CD4-positive, CD25-positive, alpha-beta regulatory T cell (primary cell): ENCODE results near the gene CYYR1. TPM values are rescaled to one million over a fixed set of nuclear protein-coding genes. Genes with fewer than 3 reads are reported as not detected.
"Not testable (repeated sequence)": the region's sequence is repeated elsewhere in the genome, so short reads cannot be mapped to it uniquely, and the experiment has no call there.

Source experiments
- ATAC-seq, 2 donors: fragments of 150-1000 bp; cut with Tn5 transposase; one replicate each; pipeline ENCODE4 v1.10.0; 2021; ENCODE audit warnings: low read depth in 2 of 2, moderate number of reproducible peaks in 2 of 2, moderate library complexity in 1 of 2
- DNase-seq, 3 donors: peaks; one replicate each; pipeline versions ENCODE4 v3.0.0 to v3.0.0-alpha.2; 2012 to 2022; ENCODE audit warnings: mixed read lengths in 1 of 3
- H3K27ac ChIP-seq: one replicate; pipeline ENCODE4 v1.7.0; 2013; ENCODE audit warnings: mild to moderate bottlenecking, low read length; ENCODE audit not compliant: insufficient read depth, poor library complexity, severe bottlenecking
- H3K27me3 ChIP-seq: one replicate; pipeline ENCODE4 v1.7.0; 2013; ENCODE audit warnings: low read length; ENCODE audit not compliant: control insufficient read depth, insufficient read depth
- H3K36me3 ChIP-seq: one replicate; pipeline ENCODE4 v1.7.0; 2013; ENCODE audit warnings: mild to moderate bottlenecking, low read length, moderate library complexity; ENCODE audit not compliant: control insufficient read depth, insufficient read depth
- H3K4me1 ChIP-seq: 2 replicates; pipeline ENCODE4 v1.7.0; 2013; ENCODE audit warnings: mild to moderate bottlenecking, low read length; ENCODE audit not compliant: insufficient read depth, control insufficient read depth, poor library complexity, severe bottlenecking
- H3K4me3 ChIP-seq: one replicate; pipeline ENCODE4 v1.7.0; 2013; ENCODE audit warnings: low read depth, mild to moderate bottlenecking, low read length, moderate library complexity
- H3K9me3 ChIP-seq, 2 experiments: 1 replicate in 1 of 2; 2 replicates in 1 of 2; pipeline ENCODE4 v1.7.0; 2013; ENCODE audit warnings: low read length in 2 of 2, mild to moderate bottlenecking in 1 of 2, moderate library complexity in 1 of 2; ENCODE audit not compliant: control insufficient read depth in 2 of 2
- H3K27ac Mint-ChIP-seq, 3 donors: one replicate each; pipeline ENCODE4 v1.8.0; 2020 to 2022; ENCODE audit warnings: mild to moderate bottlenecking in 3 of 3, mixed read lengths in 3 of 3, moderate library complexity in 2 of 3
- H3K27me3 Mint-ChIP-seq: one replicate; pipeline ENCODE4 v1.8.0; 2022; ENCODE audit warnings: mild to moderate bottlenecking, mixed read lengths
- H3K36me3 Mint-ChIP-seq: one replicate; pipeline ENCODE4 v1.8.0; 2020; ENCODE audit warnings: mixed read lengths
- H3K4me1 Mint-ChIP-seq, 4 donors: one replicate each; pipeline ENCODE4 v1.8.0; 2020 to 2022; ENCODE audit warnings: mixed read lengths in 4 of 4, mild to moderate bottlenecking in 1 of 4
- H3K4me3 Mint-ChIP-seq, 4 donors: one replicate each; pipeline ENCODE4 v1.8.0; 2020 to 2022; ENCODE audit warnings: mild to moderate bottlenecking in 4 of 4, mixed read lengths in 4 of 4, moderate library complexity in 3 of 4
- H3K9me3 Mint-ChIP-seq, 7 donors: one replicate each; pipeline ENCODE4 v1.8.0; 2020 to 2022; ENCODE audit warnings: mixed read lengths in 7 of 7, mild to moderate bottlenecking in 3 of 7, moderate library complexity in 2 of 7
- polyA plus RNA-seq, 4 donors: library from polyadenylated mRNA; unstranded; fragments of 300-500 nt; fragmentation: Illumina TruSeq; gene quantifications; one replicate each; pipeline ENCODE4 v1.2.3, GENCODE V29; 2021
- total RNA-seq: library from RNA; stranded (reverse); gene quantifications from one replicate; pipeline ENCODE4 v1.2.3, GENCODE V29; 2022

CYYR1 gene
- total and polyA plus RNA-seq, 5 donors from 2014 or later = not detected

DNA sequence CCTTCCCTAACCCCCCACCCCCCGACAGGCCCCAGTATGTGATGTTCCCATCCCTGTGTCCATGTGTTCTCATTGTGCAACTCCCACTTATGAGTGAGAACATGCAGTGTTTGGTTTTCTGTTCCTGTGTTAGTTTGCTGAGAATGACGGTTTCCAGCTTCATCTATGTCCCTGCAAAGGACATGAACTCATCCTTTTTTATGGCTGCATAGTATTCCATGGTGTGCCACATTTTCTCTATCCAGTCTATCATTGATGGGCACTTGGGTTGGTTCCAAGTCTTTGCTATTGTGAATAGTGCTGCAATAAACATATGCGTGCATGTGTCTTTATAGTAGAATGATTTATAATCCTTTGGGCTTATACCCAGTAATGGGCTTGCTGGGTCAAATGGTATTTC, 114.2 kb downstream of the CYYR1 start:
- H3K27me3 Mint-ChIP-seq, DNase-seq, H3K36me3 Mint-ChIP-seq, ATAC-seq, H3K36me3 ChIP-seq, H3K9me3 ChIP-seq, H3K27ac Mint-ChIP-seq, H3K4me1 Mint-ChIP-seq, H3K4me3 Mint-ChIP-seq, H3K4me1 ChIP-seq, H3K4me3 ChIP-seq, H3K27ac ChIP-seq, H3K27me3 ChIP-seq: not testable (repeated sequence)
- H3K9me3 Mint-ChIP-seq = peaks cover 0 to 19% (median 0%) of the 10 kb centered on the region in 7 donors

DNA sequence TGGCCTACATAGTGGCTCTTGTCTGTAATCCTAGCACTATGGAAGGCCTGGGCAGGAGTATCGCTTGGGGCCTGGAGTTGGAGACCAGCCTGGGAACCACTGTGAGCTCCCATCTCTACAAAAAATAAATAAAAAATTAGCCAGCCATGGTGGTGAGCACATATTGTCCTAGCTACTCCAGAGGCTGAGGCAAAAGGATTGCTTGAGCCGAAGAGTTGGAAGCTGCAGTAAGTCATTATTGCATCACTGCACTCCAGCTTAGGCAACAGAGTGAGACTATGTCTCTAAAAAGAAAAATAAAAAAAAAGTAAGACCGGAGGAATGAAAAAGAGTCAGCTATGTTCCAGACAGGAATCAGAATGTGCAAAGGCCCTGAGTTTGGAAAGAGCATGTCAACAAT, 115.3 kb downstream of the CYYR1 start:
- Histone ChIP-seq H3K9me3 (no peaks in the 10 kb centered on the region), H3K27ac (no peak overlapping the region), H3K4me1 (no peaks in the 10 kb centered on the region), H3K36me3 (no peaks in the 10 kb centered on the region), H3K27me3 (no peaks in the 10 kb centered on the region), H3K4me3 (no peak overlapping the region)
- H3K27me3 Mint-ChIP-seq = no peaks in the 10 kb centered on the region
- no peak overlapping the region for H3K4me3 Mint-ChIP-seq
- no peak overlapping the region for H3K27ac Mint-ChIP-seq
- DNase-seq (no peak), ATAC-seq (no peak)
- H3K9me3 Mint-ChIP-seq = peaks cover 0 to 19% (median 0%) of the 10 kb centered on the region in 7 donors
- no peaks in the 10 kb centered on the region for H3K36me3 Mint-ChIP-seq
- H3K4me1 Mint-ChIP-seq = no peaks in the 10 kb centered on the region

DNA sequence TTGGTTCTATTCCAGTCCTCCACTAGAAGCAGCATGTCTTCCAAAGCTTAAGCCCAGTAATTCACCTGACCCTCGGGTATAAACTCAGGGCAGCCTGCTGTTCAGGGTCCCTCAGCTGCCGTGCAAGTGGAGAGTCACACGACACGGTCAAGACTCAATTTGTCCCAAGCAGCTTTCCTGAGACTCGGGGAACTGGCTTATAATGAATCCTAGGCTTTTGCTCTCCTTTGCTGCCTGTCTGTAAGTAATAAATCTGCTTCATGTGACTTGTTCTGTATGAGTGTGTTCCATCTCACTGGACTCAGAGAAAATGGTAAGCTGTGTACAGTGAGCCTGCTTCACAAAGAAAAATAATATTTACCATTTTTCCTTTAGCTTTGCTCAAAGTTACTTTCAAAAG, 119.8 kb downstream of the CYYR1 start:
- Mint-ChIP-seq H3K4me3 (no peak overlapping the region), H3K36me3 (no peaks in the 10 kb centered on the region), H3K9me3 (peaks cover 0 to 15% (median 1%) of the 10 kb centered on the region in 7 donors), H3K27ac (no peak overlapping the region), H3K27me3 (no peaks in the 10 kb centered on the region), H3K4me1 (no peaks in the 10 kb centered on the region)
- H3K36me3 ChIP-seq = no peaks in the 10 kb centered on the region
- H3K4me3 ChIP-seq = no peak overlapping the region
- no peak overlapping the region for H3K27ac ChIP-seq
- DNase-seq (no peak), ATAC-seq (no peak)
- H3K27me3 ChIP-seq = no peaks in the 10 kb centered on the region
- H3K4me1 ChIP-seq = no peaks in the 10 kb centered on the region
- no peaks in the 10 kb centered on the region for H3K9me3 ChIP-seq

DNA sequence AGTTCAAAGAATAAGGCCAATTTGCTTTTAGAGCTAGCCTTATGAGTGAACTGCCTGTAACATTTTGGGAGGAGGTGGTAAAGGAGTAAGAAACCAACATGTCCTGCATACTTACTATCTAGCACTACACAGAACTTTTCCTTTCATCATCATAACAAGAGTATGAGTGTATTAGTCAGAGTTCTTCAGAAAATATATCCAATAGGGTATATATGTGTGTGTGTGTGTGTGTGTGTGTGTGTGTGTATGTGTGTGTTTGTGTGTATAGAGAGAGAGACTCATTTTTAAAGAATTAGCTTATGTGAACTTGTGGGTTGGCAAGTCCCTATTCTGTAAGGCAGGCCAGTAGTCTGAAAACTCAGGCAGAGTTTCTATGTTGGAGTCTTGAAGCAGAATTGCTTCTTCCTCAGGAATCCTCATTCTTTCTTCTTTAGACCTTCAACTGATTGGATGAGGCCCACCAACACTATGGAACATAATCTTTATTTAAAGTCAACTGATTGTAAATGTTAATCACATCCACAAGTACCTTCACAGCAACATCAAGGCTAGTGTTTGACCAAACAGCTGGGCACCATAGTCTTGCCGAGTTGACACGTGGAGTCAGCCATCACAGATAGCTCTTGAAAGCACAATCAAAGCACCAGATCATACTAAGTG, 121.9 kb downstream of the CYYR1 start:
- no peaks in the 10 kb centered on the region for H3K4me1 Mint-ChIP-seq

DNA sequence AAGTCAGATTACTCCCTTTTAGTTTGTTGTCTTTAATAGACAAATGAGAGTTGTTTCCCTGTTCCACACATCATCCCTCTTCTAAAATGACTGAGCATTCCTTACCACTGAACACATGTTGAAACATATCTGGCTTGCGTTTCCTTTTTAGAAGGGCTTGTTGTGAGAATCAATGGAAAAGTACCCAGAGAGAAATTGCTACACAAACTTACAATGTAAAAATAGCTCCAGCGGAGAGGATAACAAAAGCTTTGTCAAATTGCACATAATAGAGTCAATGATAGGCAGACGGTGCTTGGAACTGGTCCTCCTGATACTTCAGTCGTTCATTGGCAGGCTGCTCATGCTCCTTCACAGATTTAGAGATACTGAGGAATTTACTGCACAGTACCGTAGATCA, 123.9 kb downstream of the CYYR1 start:
- H3K4me1 Mint-ChIP-seq = no peaks in the 10 kb centered on the region
- Histone ChIP-seq H3K4me3 (no peak overlapping the region), H3K9me3 (no peaks in the 10 kb centered on the region), H3K27me3 (no peaks in the 10 kb centered on the region), H3K4me1 (no peaks in the 10 kb centered on the region), H3K27ac (no peak overlapping the region), H3K36me3 (no peaks in the 10 kb centered on the region)
- H3K4me3 Mint-ChIP-seq = no peak overlapping the region
- DNase-seq = no peak
- peaks cover 0 to 5% (median 2%) of the 10 kb centered on the region in 7 donors for H3K9me3 Mint-ChIP-seq
- H3K27ac Mint-ChIP-seq = no peak overlapping the region
- no peak for ATAC-seq
- H3K27me3 Mint-ChIP-seq = no peaks in the 10 kb centered on the region
- H3K36me3 Mint-ChIP-seq = no peaks in the 10 kb centered on the region

More for the DNA sequence above, 121.9 kb downstream of the CYYR1 start:
- Histone ChIP-seq H3K27me3 (no peaks in the 10 kb centered on the region), H3K9me3 (no peaks in the 10 kb centered on the region), H3K4me3 (no peak overlapping the region), H3K27ac (no peak overlapping the region), H3K4me1 (no peaks in the 10 kb centered on the region), H3K36me3 (no peaks in the 10 kb centered on the region)
- no peaks in the 10 kb centered on the region for H3K36me3 Mint-ChIP-seq
- H3K27ac Mint-ChIP-seq = no peak overlapping the region
- peaks cover 0 to 8% (median 2%) of the 10 kb centered on the region in 7 donors for H3K9me3 Mint-ChIP-seq
- no peaks in the 10 kb centered on the region for H3K27me3 Mint-ChIP-seq
- DNase-seq (no peak), ATAC-seq (no peak)
- no peak overlapping the region for H3K4me3 Mint-ChIP-seq

DNA sequence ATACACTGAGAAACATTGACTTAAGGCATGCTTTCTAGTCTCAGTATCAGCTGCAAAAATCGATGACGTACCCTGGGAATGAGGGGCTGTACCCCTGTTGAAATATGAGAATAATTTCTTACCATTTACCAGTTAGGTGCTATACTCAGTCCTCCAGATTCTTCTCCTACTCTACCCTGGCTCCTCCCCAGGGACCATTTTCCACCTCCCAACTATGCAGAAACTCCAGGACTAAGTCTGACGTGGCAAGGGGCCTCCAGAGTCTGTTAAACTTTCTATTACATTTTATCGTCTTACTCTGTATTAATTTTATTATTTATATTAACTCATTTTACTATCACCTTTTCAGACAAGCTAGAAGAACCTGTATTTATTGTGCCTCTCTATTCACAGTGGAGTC, 124.3 kb downstream of the CYYR1 start:
- H3K27me3 ChIP-seq = no peaks in the 10 kb centered on the region
- no peaks in the 10 kb centered on the region for H3K9me3 ChIP-seq
- H3K4me3 Mint-ChIP-seq = no peak overlapping the region
- H3K36me3 Mint-ChIP-seq = no peaks in the 10 kb centered on the region
- no peak overlapping the region for H3K27ac Mint-ChIP-seq
- DNase-seq (no peak), ATAC-seq (no peak)
- H3K27me3 Mint-ChIP-seq = no peaks in the 10 kb centered on the region
- H3K4me3 ChIP-seq = no peak overlapping the region
- no peaks in the 10 kb centered on the region for H3K4me1 Mint-ChIP-seq
- H3K4me1 ChIP-seq = no peaks in the 10 kb centered on the region
- no peaks in the 10 kb centered on the region for H3K36me3 ChIP-seq
- no peak overlapping the region for H3K27ac ChIP-seq
- peaks cover 0 to 5% (median 2%) of the 10 kb centered on the region in 7 donors for H3K9me3 Mint-ChIP-seq

DNA sequence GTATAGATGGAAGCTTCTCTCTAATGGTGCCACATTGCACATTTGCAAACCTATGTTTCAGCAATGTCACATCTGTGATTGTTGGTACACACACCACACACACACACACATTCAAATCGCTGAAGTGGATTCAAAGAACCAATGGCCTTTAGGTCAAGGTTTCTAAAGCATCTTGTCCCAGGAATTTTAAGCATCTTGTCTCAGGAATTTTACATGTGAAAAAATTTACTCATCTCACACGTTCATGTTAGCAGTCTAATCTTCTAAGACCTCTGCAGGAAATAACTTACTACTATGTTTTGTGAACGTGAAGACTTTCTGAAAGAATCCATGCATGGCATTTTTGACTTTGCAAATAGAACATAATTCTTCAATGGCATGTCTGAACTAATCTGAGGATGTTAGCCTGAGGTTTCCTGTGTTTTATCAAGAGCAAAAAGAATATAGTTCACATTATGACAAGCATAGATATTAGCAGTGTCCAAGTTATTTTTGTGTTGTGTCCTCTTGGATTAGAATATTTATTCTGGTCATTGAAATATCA, 125.1 kb downstream of the CYYR1 start:
- ATAC-seq = no peak
- Histone ChIP-seq H3K4me1 (no peaks in the 10 kb centered on the region), H3K27me3 (no peaks in the 10 kb centered on the region), H3K27ac (no peak overlapping the region), H3K36me3 (no peaks in the 10 kb centered on the region), H3K4me3 (no peak overlapping the region), H3K9me3 (no peaks in the 10 kb centered on the region)
- Mint-ChIP-seq H3K27me3 (no peaks in the 10 kb centered on the region), H3K27ac (no peak overlapping the region), H3K4me1 (no peaks in the 10 kb centered on the region), H3K4me3 (no peak overlapping the region), H3K9me3 (peaks cover 0 to 5% (median 2%) of the 10 kb centered on the region in 7 donors), H3K36me3 (no peaks in the 10 kb centered on the region)
- DNase-seq = no peak

DNA sequence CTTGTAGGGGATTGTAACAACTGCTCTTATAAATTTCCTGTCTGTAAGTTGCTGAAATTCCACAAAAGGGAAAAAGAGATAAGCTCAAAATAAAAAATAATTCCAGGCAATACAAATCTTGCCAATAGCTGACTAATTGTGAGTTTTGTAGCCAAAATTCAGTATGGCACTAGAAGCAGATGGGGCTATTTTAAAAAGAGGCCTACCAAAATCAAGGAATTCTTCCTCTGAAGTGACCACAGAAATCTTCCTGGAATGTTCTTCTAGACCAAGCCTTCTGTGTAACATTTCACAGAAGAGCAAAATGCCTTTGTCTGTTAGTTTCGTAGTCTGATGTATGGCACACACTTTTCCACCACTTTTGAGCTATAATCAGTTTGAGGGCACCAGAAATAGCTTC, 127.6 kb downstream of the CYYR1 start:
- Mint-ChIP-seq H3K27me3 (no peaks in the 10 kb centered on the region), H3K9me3 (peaks cover 0 to 11% (median 4%) of the 10 kb centered on the region in 7 donors), H3K4me3 (no peak overlapping the region), H3K4me1 (no peaks in the 10 kb centered on the region), H3K27ac (no peak overlapping the region), H3K36me3 (no peaks in the 10 kb centered on the region)
- DNase-seq (no peak), ATAC-seq (no peak)
- Histone ChIP-seq H3K4me3 (no peak overlapping the region), H3K9me3 (no peaks in the 10 kb centered on the region), H3K27me3 (no peaks in the 10 kb centered on the region), H3K27ac (no peak overlapping the region), H3K36me3 (no peaks in the 10 kb centered on the region), H3K4me1 (no peaks in the 10 kb centered on the region)
